Kidney capillary endothelial cell (primary cell): ENCODE measurements around the gene ABTB2.
A peak's percentile ranks its signal among the peaks of the same experiment; 100 is the strongest.

Experiments used
- DNase-seq: peaks from one replicate; pipeline ENCODE4 v3.0.0-alpha.2; 2018; ENCODE audit warnings: low spot score

The ABTB2 gene

GRCh38 chr11:34166806-34167740, 190.7 kb downstream of the ABTB2 start:
- DNase-seq, result no peak

DNA sequence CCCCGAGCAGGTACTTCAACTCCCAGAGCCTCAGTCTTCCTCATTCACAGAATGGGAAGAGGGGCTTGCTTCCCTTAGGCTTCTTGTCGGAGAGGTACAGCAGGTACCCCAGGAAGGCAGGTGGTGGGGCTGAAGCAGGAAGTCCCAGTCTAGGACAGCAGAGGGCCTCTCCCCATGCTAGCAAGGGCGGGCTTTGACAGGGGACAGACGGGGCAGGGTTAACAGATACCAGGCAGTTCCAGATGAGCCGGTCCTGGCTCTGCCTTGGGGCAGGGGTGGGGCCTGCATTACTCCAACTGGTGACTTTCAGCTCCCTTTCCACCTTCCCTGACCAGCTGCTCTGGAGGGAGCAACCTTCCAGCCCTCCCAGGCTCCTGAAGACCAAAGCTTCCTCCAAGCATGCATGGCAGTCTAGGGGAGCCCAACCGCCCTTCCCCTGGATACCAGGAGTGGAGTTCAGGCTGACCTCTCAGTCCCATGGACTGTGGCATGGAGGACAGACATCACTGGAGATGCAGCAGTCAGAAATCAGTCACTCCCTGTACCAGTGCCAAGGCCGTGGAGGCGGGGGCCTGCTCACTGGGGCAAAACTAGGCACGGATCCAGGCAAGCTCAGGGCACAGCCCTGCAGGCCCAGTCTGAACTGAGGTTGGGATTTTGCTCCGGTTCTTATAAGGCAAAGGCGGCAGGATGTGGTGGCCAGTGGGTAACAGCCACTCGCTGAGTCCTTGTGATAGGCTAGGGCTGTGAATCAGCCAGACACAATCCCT, 191.8 kb downstream of the ABTB2 start:
- DNase-seq, result no peak

GRCh38 chr11:34165121-34165520, 192.7 kb downstream of the ABTB2 start:
- DNase-seq, result no peak

DNA sequence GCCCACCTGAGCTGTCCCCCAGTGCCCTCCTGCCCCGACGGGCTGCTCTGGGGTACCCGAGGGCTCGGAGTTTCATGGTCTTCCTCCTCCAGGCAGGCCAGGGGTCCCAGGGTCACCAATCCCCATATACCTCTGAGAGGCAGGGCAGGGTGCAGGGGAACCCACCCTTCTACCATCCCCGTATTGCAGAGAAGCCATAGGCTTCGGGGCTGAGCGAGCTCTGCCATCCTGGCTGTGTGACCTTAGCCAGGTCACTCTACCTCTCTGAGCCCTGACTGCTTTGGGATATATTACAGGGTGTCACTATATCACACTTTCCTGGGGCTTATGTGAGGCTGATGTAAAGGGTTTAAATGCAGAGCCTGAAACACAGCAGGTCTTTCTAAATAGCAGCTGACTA, 195.0 kb downstream of the ABTB2 start:
- no peak for DNase-seq

DNA sequence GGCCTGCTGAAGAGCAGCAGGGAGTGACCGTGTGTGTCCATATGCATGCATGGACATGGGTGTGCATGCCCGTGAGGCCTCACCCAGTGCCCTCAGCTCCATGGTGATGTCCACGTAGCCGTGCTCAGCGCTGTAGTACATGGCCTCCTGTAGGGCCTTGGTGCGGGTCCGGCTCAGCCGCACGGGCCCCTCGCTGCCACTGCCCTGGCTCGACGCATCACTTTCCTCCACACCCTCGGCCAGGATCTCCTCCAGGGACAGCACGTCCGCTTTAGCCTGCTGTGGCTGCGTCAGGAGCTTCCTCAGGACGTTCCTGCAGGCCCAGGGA, 195.4 kb downstream of the ABTB2 start:
- DNase-seq, result no peak

GRCh38 chr11:34161812-34162492, 195.9 kb downstream of the ABTB2 start:
- no peak for DNase-seq

DNA sequence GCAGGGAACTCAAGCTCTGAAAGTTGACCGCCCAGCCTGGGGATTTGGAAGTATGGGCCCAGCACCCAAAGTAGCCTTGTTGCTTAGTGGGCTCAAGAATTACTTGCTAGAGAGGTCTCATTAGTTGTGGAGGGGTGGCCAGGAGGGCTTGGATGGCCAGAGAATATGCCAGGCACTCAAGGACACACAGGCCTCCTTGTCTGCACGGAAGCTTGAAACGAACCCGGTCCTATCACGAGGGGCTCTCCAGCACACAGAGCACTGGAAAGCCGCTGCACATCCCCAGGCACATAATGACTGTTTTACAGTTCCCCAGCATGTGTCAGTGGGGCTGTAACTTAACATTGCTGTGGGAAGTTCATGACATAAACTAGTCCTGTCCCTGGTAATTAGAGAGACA, 196.4 kb downstream of the ABTB2 start:
- no peak for DNase-seq

DNA sequence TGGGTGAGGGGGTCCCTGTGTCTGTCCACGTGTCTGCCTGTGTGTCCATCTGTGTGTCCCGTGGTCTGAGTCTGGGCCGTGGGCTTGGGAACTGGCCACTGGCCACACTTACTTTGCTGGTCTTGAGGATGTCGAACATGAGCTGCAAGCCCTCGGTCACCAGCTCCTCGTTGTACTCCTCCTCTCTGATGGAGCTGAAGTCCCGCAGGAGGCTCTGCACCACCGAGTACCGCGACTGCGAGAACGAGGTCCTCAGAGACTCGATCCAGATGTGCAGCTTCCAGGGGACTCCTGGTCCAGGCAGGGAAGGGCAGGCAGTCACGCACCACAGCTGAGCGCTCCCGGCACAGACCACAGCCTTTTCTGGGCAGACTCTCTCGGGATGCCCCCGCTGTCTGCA, 197.0 kb downstream of the ABTB2 start:
- no peak for DNase-seq

DNA sequence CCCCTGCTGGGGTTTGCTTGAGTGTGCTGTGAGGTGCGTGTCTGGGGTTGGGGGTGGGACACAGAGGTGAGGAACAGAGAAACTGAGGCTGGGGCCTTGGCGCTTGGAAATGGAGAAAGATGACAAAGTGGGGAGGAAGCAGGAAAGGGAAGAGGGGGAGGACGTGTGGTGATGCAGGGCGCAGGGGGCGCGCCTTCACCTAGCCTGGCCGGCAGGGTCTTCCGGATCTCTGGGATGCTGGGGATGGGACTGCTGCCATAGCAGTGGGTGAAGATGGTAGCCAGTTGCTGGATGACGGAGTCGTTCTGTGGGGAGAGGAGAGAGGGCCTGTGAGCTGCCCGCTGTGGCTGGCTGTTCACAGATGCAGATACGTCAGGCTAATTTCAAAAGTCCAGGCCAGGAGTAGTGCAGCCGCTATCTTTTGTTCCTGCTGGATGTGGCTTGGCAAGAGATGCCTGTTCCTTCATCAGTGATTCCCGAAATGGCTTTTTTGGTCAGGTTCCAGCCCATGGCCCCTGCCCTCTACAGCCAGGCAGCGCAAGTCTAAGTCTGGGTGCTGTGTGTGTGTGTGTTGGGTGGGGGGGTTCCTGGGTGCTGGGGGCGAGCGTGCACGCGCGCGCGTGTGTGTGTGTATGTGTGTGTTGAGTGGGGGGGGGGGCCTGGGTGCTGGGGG, 197.6 kb downstream of the ABTB2 start:
- no peak for DNase-seq

GRCh38 chr11:34158661-34159060, 199.1 kb downstream of the ABTB2 start:
- no peak for DNase-seq

- no peak for DNase-seq
These were observed 200.6 kb downstream of the ABTB2 start for GRCh38 chr11:34157163-34157562.

GRCh38 chr11:34155757-34156062, 202.1 kb downstream of the ABTB2 start:
- no peak for DNase-seq

- no peak for DNase-seq
These were observed 202.6 kb downstream of the ABTB2 start for GRCh38 chr11:34155057-34155756.

GRCh38 chr11:34154059-34154875, 203.5 kb downstream of the ABTB2 start:
- no peak for DNase-seq

DNA sequence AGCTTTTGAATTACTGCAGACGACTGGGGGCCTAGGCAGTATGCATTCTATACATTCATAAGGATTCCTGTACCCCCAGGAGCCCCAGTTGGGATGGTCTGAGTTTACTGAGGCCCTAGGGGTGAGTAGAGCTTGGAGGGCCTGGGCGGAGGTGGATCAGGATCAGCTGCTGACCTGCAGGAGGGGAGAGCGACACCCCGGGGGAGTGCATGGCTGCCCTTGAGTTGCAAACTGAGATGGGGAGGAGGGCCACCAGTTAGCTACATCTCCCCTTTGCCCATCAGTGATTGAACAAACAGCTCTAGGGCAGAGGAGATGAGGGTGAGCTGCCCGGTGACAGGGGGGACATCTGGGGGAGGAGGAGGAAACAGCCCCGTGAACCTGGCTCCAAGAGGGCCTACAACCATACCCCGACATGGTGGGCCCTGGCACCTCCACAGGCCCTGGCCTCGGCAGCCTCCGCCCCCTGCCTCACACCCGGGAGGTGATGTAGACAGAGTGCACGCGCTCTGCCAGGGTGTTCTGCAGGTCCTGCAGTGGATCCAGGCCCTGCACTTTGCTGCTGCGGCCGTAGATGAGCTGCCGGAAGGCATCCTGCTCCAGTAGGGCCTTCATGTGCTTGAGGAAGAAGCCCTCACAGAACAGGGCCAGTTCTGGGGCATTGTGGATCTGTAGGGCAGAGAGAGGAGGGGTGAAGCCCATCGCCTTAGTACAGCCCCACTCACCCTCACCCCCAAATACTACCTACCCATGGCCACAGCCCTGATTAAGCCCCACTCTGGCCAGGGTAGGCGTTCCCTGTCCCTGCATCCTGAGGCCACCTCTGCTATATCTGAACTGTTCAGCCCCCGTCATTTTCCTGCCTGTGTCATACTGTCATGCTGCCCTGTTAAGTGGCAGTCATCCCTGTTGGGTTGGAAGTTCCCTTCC, 205.6 kb downstream of the ABTB2 start:
- DNase-seq, result no peak

DNA sequence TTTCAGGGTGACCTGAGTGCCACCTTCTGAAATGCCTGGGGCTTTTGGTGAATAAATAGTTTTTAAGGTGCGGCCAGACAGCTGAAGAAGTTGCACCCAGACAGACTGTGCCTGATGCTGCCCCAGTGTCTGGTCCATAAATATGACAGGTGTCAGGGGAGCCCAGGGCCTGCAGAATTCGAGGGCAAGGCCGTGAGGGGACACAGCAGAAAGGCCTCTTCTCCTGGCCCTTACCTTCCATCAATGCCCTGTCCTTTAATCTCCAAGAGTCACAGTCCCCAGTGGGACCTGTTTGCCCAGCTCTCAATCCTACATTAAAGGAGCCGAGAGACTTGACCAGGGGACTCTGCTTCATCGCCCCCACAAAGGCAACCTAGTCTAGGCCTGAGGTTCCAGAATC, 206.6 kb downstream of the ABTB2 start:
- DNase-seq, result no peak

DNA sequence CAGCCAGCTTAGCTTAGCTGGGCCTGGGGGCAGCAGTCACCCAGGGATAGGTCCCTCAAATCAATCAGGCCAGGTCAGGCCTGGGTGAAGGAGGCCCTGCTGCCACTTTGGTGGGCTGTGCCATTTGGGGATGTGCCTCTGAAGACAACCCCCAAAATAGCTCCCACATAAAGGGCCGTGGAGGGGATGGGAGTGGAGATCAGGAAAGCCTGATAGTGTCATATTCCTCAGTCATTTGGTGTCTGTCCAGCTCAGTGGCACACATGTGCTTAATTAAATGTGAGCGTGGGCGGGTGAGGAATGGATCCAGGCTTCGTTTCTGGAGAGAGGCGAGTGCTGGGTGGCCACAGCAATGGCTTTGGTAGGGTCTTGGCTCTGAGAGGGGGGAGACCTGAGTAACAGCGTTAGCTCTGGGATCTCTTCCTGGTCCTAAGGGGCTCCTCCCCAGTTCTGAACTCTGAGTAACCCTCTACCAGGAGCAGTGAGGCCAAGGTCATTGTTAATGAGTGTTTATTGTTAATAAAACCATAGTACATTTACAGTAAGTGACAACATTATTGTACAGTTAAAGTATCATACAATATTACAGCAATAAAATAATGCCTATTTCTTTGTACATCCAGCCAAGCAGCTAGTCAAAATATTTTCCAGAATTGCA, 207.2 kb downstream of the ABTB2 start:
- DNase-seq, result no peak

GRCh38 chr11:34149786-34150185, 208.0 kb downstream of the ABTB2 start:
- peak; percentile 25 for DNase-seq

DNA sequence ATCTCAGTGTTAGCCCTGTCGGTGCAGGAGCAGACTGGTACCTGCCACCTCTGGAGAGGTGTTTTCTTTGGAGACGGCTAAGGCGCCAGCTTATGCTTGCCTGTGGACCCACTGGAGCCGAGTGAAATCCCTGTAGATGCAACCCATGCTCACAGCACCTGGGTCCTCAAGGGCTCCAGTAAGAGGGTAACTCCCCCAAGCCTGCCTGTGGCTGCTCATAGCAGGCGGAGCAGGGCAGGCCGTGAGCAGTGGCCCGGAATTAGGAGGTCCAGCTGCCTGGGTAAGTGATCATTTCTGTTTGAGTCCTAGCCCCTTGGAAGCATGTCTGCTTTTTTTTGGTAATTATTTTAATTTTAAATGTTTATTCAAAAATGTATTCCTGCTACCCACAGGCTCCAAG, 208.5 kb downstream of the ABTB2 start:
- DNase-seq, result no peak
